K562 (cell line): ENCODE measurements around the gene FKBP8.

Source experiments
- CREB3 ChIP-seq: fragments of 450-650 bp; conservative IDR thresholded peaks from 2 replicates; pipeline ENCODE4 v1.6.1; 2016; ENCODE audit warnings: missing genetic modification characterization, low read depth, mild to moderate bottlenecking, missing compliant biosample characterization, moderate library complexity
- CTCF ChIP-seq, 3 experiments: IDR thresholded peaks in 2 of 3; conservative IDR thresholded peaks in 1 of 3; 2 replicates each; pipeline ENCODE4 v1.5.1; 2011 to 2012; ENCODE audit warnings: low read length in 3 of 3, mild to moderate bottlenecking in 3 of 3, control low read depth in 2 of 3, improper control_type of control experiment in 1 of 3, inconsistent platforms in 1 of 3, low read depth in 1 of 3, mixed read lengths in 1 of 3, moderate library complexity in 1 of 3; ENCODE audit not compliant: insufficient read depth in 2 of 3
- NEUROD1 ChIP-seq: fragments of 150-350 bp; IDR thresholded peaks from 2 replicates; pipeline ENCODE4 v1.6.1; 2014; ENCODE audit warnings: borderline replicate concordance, low read length, low read depth; ENCODE audit not compliant: partially characterized antibody
- POLR2A ChIP-seq: fragments of 450-650 bp; conservative IDR thresholded peaks from 2 replicates; pipeline ENCODE4 v1.6.1; 2016
- PURB ChIP-seq: sonication (generic); formaldehyde crosslinking; IDR thresholded peaks from 2 replicates; pipeline ENCODE4 v1.9.0; 2021; ENCODE audit warnings: low read depth, mild to moderate bottlenecking, missing genetic modification reagents
- SNRNP70 ChIP-seq: fragments of 200-400 bp; formaldehyde crosslinking; optimal IDR thresholded peaks from 2 replicates; pipeline ENCODE3; 2017; ENCODE audit warnings: low read depth, low read length
- SRSF3 ChIP-seq: fragments of 200-400 bp; formaldehyde crosslinking; IDR thresholded peaks from 2 replicates; pipeline ENCODE4 v1.6.1; 2016; ENCODE audit warnings: mild to moderate bottlenecking, low read length, moderate library complexity; ENCODE audit not compliant: insufficient read depth
- SUPT5H ChIP-seq: fragments of 450-650 bp; IDR thresholded peaks from 2 replicates; pipeline ENCODE4 v1.6.1; 2016
- USF2 ChIP-seq: sonication (generic); formaldehyde crosslinking; IDR thresholded peaks from 2 replicates; pipeline ENCODE4 v1.5.0; 2020; ENCODE audit warnings: missing genetic modification reagents
- ZHX1 ChIP-seq: fragments of 150-350 bp; conservative IDR thresholded peaks from 2 replicates; pipeline ENCODE4 v1.6.1; 2014; ENCODE audit warnings: low read length
- ZNF830 ChIP-seq: fragments of 250-450 bp; sonication (Bioruptor Pico); IDR thresholded peaks from 2 replicates; pipeline ENCODE4 v1.5.0; 2021; ENCODE audit warnings: mild to moderate bottlenecking

- TF ChIP-seq POLR2A: peak; percentile 92
- TF ChIP-seq NEUROD1: no peak
- peak; percentile 93 for TF ChIP-seq SUPT5H
- TF ChIP-seq PURB (CRISPR knock-in tag): 0 out of 2 replicates have a peak, but pooled peaks have one; percentile 44
- no peak for TF ChIP-seq ZNF830 (CRISPR knock-in tag)
- no peak for TF ChIP-seq CTCF (IDR thresholded peaks at IDR 0.05 in 2 of 3, conservative IDR thresholded peaks at IDR 0.05 in 1 of 3; ENCODE audit: insufficient read depth in 2 of 3, low read depth in 1 of 3, low read length in 3 of 3)
- peak; percentile 73; the same call in 1 of the 2 replicates for TF ChIP-seq ZHX1
- TF ChIP-seq USF2 (CRISPR knock-in tag): no peak
- no peak for TF ChIP-seq SNRNP70
- TF ChIP-seq SRSF3: no peak
- no peak for TF ChIP-seq CREB3
Observed at GRCh38 chr19:18521692-18522123, 21.7 kb downstream of the FKBP8 start, which contains the start of gene ELL.
